Esophagus squamous epithelium (tissue), 5 donors: Measurements from ENCODE around the gene GPX3. TPM values are rescaled to one million over a fixed set of nuclear protein-coding genes. Genes with fewer than 3 reads are reported as not detected.
A peak's percentile ranks its signal among the peaks of the same experiment; 100 is the strongest.

Source experiments
- DNase-seq: peaks from one replicate; lab custom pipeline; 2025; lab: John Stamatoyannopoulos, UW
- H3K27ac ChIP-seq, 4 donors: fragments of 200-600 bp; sonication (generic); one replicate each; pipeline ENCODE4 v1.5.1; 2016 to 2019; ENCODE audit warnings: mild to moderate bottlenecking in 1 of 4
- H3K27me3 ChIP-seq, 4 donors: fragments of 200-600 bp; sonication (generic); 1 replicate in 3 of 4; 2 replicates in 1 of 4; pipeline versions ENCODE4 v1.5.1 to v1.6.0; 2017 to 2021; ENCODE audit warnings: antibody characterized with exemption in 1 of 4
- H3K36me3 ChIP-seq, 3 donors: fragments of 200-600 bp; sonication (generic); one replicate each; pipeline ENCODE4 v1.5.1; 2016 to 2019
- H3K4me1 ChIP-seq, 3 donors: fragments of 200-600 bp; sonication (generic); one replicate each; pipeline ENCODE4 v1.5.1; 2017 to 2019
- H3K4me3 ChIP-seq, 4 donors: fragments of 200-600 bp; sonication (generic); 1 replicate in 3 of 4; 2 replicates in 1 of 4; pipeline ENCODE4 v1.5.1; 2016 to 2019; ENCODE audit warnings: mild to moderate bottlenecking in 2 of 4, moderate library complexity in 1 of 4
- H3K9me3 ChIP-seq, 3 donors: fragments of 200-600 bp; sonication (generic); one replicate each; pipeline ENCODE4 v1.5.1; 2016 to 2019
- POLR2A ChIP-seq, 4 donors: fragments of 450-650 bp; IDR thresholded peaks; one replicate each; pipeline ENCODE4 v1.6.1; 2017; ENCODE audit warnings: antibody characterized with exemption in 4 of 4, mild to moderate bottlenecking in 4 of 4, moderate library complexity in 3 of 4
- WGBS, 2 donors: methylation state at CpG; one replicate each; pipeline ENCODE4 v1.1.5; 2018; 5-methylcytosine and 5-hydroxymethylcytosine counted together
- intact Hi-C: fragments of 100-400 bp; cut with DNase I; formaldehyde crosslinking; loops from one replicate; pipeline ENCODE4 v1.15.0; 2022
- total RNA-seq, 4 donors: library from RNA; depleted of rRNA; stranded (reverse); fragments of >200 nt; gene quantifications; one replicate each; pipeline ENCODE4 v1.1.0, GENCODE V29; 2016
- TF ChIP-seq, protein P1 (sequence below), 6 experiments: fragments of 450-650 bp in 4 of 6; fragments of 200-600 bp in 2 of 6; sonication (generic) in 2 of 6; IDR thresholded peaks; one replicate each; pipeline ENCODE4 v1.5.1; 2016 to 2019; ENCODE audit warnings: antibody characterized with exemption in 6 of 6, mild to moderate bottlenecking in 4 of 6, moderate library complexity in 4 of 6
- donor health status: DM: yes; HTN: yes; CAD: no.

The GPX3 gene
- total RNA-seq, 4 donors from 2014 or later: 166 to 1,028 (median 489) TPM

DNA sequence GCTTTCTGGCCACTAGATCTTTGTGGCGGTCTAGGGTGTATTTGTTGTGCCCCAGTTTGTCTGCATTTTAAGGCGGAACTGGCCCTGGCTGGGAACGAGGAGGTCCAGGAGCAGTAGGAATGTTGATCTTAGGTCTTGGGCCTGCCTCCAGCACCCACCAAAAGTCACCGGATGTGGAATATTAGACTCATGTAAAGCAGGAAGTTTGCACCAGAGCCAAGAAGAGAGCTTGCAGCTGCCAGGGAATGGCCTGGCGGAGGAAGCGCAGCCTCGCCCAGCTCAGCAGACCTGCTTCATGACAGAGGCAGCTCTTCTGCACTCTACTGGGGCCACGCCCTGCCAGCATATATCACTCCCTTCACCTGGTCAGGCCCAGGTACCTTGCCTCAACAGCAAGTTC, 3.3 kb downstream of the GPX3 start:
- H3K36me3 ChIP-seq: peaks cover 0 to 43% (median 15%) of the 10 kb centered on the region in 3 donors
- no peak for DNase-seq
- H3K9me3 ChIP-seq: no peaks in the 10 kb centered on the region
- intact Hi-C loops: no loop called here
- 27 to 33% methylated on average over 5 to 6 of the region's 8 CpGs for WGBS, 2 donors
- peaks cover 43 to 96% (median 60%) of the 10 kb centered on the region in 3 donors for H3K4me1 ChIP-seq
- no peaks in the 10 kb centered on the region for H3K27me3 ChIP-seq
- no peak for TF ChIP-seq POLR2A (IDR thresholded peaks at IDR 0.05)
- TF ChIP-seq, protein P1, sequence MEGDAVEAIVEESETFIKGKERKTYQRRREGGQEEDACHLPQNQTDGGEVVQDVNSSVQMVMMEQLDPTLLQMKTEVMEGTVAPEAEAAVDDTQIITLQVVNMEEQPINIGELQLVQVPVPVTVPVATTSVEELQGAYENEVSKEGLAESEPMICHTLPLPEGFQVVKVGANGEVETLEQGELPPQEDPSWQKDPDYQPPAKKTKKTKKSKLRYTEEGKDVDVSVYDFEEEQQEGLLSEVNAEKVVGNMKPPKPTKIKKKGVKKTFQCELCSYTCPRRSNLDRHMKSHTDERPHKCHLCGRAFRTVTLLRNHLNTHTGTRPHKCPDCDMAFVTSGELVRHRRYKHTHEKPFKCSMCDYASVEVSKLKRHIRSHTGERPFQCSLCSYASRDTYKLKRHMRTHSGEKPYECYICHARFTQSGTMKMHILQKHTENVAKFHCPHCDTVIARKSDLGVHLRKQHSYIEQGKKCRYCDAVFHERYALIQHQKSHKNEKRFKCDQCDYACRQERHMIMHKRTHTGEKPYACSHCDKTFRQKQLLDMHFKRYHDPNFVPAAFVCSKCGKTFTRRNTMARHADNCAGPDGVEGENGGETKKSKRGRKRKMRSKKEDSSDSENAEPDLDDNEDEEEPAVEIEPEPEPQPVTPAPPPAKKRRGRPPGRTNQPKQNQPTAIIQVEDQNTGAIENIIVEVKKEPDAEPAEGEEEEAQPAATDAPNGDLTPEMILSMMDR (IDR thresholded peaks at IDR 0.05): no peak
- H3K27ac ChIP-seq: peak overlapping the region; percentile 79 to 96 (median 90)
- H3K4me3 ChIP-seq: peak overlapping the region in 3 of 4 donors; percentile 66 to 87 (median 80)

GRCh38 chr5:151024440-151025249, 4.3 kb downstream of the GPX3 start:
- TF ChIP-seq, protein P1 (IDR thresholded peaks at IDR 0.05): no peak
- TF ChIP-seq POLR2A (IDR thresholded peaks at IDR 0.05): peak in 1 of 4 donors; percentile 18
- intact Hi-C loops: no loop called here
- Histone ChIP-seq H3K27ac (peak overlapping the region; percentile 79 to 96 (median 90)), H3K4me1 (peaks cover 43 to 98% (median 59%) of the 10 kb centered on the region in 3 donors), H3K4me3 (peak overlapping the region in 3 of 4 donors; percentile 66 to 87 (median 80)), H3K36me3 (peaks cover 0 to 53% (median 21%) of the 10 kb centered on the region in 3 donors), H3K9me3 (no peaks in the 10 kb centered on the region), H3K27me3 (no peaks in the 10 kb centered on the region)
- 77 to 83% methylated on average over 7 of the region's 7 CpGs for WGBS, 2 donors
- no peak for DNase-seq

DNA sequence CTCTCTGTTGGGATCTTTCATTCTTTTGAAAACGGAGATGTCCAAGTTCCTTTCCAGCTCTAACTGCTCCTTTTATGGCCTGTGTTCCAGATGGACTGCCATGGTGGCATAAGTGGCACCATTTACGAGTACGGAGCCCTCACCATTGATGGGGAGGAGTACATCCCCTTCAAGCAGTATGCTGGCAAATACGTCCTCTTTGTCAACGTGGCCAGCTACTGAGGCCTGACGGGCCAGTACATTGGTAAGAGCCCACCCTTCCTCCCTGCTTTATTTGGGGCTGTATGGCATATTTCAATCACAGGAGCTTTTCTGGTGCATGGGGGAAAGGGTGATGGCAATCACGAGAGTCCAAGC, 4.8 kb downstream of the GPX3 start:
- H3K27ac ChIP-seq: peak overlapping the region in 3 of 4 donors; percentile 89 to 96 (median 91)
- no peak for DNase-seq

GRCh38 chr5:151026088-151026487, 5.7 kb downstream of the GPX3 start:
- 68 to 94% methylated on average over 6 of the region's 9 CpGs for WGBS, 2 donors
- TF ChIP-seq, protein P1 (IDR thresholded peaks at IDR 0.05): no peak
- no peak for TF ChIP-seq POLR2A (IDR thresholded peaks at IDR 0.05)
- Histone ChIP-seq H3K4me1 (peaks cover 33 to 98% (median 61%) of the 10 kb centered on the region in 3 donors), H3K9me3 (no peaks in the 10 kb centered on the region), H3K27me3 (no peaks in the 10 kb centered on the region), H3K4me3 (peak overlapping the region in 2 of 4 donors; percentile 66 to 80), H3K27ac (peak overlapping the region in 3 of 4 donors; percentile 89 to 96 (median 91)), H3K36me3 (peaks cover 0 to 67% (median 29%) of the 10 kb centered on the region in 3 donors)
- intact Hi-C loops: no loop called here
- no peak for DNase-seq

More for the DNA sequence above, 4.8 kb downstream of the GPX3 start:
- whole genome bisulfite sequencing, 2 donors: 95 to 100% methylated on average over 6 to 7 of the region's 7 CpGs
- Histone ChIP-seq H3K27me3 (no peaks in the 10 kb centered on the region), H3K4me3 (peak overlapping the region in 2 of 4 donors; percentile 66 to 80), H3K9me3 (no peaks in the 10 kb centered on the region), H3K36me3 (peaks cover 0 to 59% (median 27%) of the 10 kb centered on the region in 3 donors), H3K4me1 (peaks cover 40 to 98% (median 59%) of the 10 kb centered on the region in 3 donors)
- intact Hi-C loops: no loop called here
- TF ChIP-seq POLR2A (IDR thresholded peaks at IDR 0.05): no peak

GRCh38 chr5:151026679-151027078, 6.3 kb downstream of the GPX3 start:
- Histone ChIP-seq H3K36me3 (peaks cover 0 to 73% (median 29%) of the 10 kb centered on the region in 3 donors), H3K9me3 (no peaks in the 10 kb centered on the region), H3K27me3 (no peaks in the 10 kb centered on the region), H3K27ac (peak overlapping the region in 3 of 4 donors; percentile 89 to 96 (median 91)), H3K4me3 (peak overlapping the region in 2 of 4 donors; percentile 66 to 80), H3K4me1 (peaks cover 27 to 95% (median 61%) of the 10 kb centered on the region in 3 donors)
- intact Hi-C loops: no loop called here
- 76% methylated on average over 2 of the region's 7 CpGs; no CpG with 5 or more reads in 1 of the 2 donors for WGBS, 2 donors
- no peak for DNase-seq
- TF ChIP-seq, protein P1 (IDR thresholded peaks at IDR 0.05): no peak
- no peak for TF ChIP-seq POLR2A (IDR thresholded peaks at IDR 0.05)
